Amygdala (tissue), 56 donors: ENCODE measurements around the gene GRAMD4.

Source experiments
- DNase-seq, 56 donors: peaks; one replicate each; lab custom pipeline; 2025; lab: John Stamatoyannopoulos, UW

Gene GRAMD4

GRCh38 chr22:46594947-46595298, 25.3 kb upstream of the GRAMD4 start:
- DNase-seq, result no peak

- no peak for DNase-seq
These were observed 24.6 kb upstream of the GRAMD4 start for GRCh38 chr22:46595545-46595944.

- DNase-seq, result peak in 1 of 56 donors; percentile 33
These were observed 24.1 kb upstream of the GRAMD4 start for GRCh38 chr22:46596032-46596441.

DNA sequence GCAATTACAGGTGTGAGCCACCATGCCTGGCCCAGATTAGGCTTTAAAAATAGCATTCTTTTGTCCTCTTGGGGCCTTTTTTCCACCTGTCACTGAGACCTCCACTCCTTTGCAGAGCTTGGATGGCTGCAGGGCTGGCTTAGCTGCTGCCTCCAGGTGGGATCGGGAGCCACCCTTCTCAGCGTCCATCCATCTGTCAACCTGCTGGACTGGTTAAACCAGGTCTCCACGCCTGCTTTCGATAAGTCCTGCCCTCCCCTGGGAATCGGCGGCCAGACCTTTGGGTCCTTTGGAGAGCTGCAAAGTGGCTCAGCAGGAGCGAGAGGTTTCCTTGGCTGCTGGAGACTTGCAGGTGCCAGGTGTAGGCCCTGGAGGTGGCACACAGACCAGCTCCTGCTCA, 23.4 kb upstream of the GRAMD4 start:
- DNase-seq, result no peak

GRCh38 chr22:46598224-46598623, 22.0 kb upstream of the GRAMD4 start:
- DNase-seq, result no peak

- peak in 1 of 56 donors; percentile 45 for DNase-seq
These were observed 21.3 kb upstream of the GRAMD4 start for GRCh38 chr22:46598737-46599424.

DNA sequence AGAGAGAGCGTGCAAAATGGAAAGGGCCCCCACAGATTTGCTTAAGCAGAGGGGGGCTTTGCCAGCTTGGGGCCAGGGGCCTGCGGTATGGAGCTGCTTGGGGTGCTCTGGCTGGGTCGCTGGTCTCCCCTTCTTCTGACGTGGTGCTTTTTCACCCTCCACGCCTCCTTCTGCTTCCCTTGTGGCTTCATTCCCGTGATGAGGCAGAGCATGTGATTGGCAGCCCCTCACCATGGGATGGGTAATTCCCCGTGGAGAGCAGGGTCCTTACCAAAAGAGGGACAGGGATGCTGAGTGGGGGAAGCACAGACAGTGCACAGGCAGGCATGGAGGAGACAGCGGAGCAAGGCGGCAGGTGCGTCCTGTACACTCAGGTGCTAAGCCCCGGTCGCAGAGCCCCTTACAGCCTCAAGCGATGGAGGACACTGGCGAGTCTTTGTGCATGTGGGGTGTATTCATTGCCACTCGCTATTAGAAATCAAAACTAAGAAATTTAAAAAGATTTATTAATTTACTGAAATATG, 19.9 kb upstream of the GRAMD4 start:
- no peak for DNase-seq

GRCh38 chr22:46602025-46602424, 18.2 kb upstream of the GRAMD4 start:
- no peak for DNase-seq

GRCh38 chr22:46604306-46604690, 15.9 kb upstream of the GRAMD4 start:
- peak in 10 of 56 donors; percentile 20 to 63 (median 34) for DNase-seq

- DNase-seq, result no peak
These were observed 15.1 kb upstream of the GRAMD4 start for GRCh38 chr22:46605117-46605516.

DNA sequence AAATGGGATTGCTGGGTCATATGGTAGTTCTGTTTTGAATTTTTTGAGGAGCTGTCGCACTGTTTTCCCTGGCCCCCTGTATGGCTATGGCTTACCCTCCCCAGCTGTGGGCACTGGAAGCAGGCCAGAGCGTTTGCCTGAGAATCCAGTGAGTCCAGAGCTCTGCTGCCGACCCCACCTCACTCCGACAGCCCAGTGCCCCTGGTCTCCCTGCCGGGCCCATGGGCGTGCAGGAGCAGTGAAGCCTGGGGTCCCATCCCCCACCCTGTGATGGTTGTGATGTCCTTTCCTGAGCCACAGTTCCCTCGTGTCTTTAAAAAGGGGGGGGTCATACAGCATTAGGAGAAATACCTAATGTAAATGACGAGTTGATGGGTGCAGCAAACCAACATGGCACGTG, 13.3 kb upstream of the GRAMD4 start:
- no peak for DNase-seq

DNA sequence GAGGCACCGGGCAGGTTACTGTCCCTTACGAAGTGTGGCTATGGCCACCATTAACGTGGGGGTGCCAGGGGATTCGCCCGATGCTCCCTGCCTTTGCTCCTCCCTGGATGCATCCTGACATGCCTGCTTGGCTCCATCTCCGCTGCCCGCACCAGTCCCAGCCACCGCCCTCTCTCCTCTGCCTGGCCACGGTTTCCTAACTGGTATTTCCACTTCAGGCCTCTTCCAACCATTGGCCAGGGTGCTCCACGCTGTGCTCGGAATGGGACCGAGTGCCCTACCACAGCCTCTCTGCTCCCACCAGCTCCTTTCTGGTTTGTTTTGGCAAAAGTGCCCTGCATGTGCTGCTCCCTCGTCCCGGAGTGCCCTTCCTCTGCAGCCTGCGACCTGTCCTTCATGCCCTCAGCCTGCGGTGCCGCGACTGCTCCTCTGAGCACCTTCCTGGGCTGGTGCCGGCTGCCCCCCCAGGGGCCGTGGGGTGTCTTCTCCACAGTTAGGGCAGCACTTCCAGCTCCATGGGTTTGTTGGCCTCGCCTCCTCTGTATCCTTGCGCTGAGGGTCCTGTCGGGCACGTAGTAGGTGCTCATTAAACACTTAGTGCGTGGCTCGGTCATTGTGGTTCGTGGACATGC, 12.6 kb upstream of the GRAMD4 start:
- no peak for DNase-seq

DNA sequence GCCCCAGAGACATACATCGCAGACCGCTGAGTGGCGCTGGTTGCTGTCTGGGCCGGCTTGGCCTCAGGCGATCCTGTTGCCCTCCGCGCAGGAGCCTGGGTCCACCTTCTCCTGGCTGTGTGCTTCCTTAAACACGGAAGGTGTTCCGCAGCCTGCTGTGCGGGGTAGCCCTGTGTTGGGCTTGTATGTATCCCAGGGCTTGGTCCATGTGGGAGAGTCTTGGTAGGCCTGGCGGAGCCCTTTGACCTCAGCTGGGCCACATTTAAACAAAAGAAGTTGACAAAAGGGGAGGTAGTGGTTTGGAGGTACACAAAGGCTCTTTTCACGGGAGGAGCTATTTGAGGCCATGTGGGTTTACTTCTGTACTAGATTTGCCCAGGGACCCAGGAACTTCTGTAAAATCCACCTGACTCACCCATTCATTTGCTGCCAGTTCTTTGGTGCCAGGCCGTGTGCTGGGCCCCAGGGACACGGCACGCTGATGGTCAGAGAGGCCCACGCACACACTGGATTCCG, 11.0 kb upstream of the GRAMD4 start:
- no peak for DNase-seq

DNA sequence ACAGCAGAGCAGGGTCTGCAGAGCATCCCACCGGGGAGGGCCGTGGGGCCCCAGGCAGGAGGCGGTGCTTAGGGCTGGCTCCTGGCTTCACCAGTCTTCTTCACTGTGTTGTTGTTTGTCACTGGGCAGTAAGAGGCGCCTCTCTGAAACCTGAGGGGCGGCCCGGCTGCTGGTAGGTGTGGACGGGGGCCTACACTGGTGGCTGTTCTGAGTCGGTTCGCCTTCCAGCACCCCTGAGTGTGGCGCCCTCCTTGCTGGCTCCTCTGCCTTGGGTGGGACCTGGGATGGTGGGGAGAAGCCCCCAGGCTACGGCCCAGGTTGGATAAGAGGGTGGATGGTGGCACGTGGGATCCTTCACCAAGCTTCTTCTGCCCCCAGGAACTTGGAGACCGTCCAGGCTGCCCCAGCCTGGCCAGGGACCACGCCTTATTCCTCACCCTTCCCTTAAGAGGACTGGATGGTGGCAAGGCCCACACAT, 10.4 kb upstream of the GRAMD4 start:
- no peak for DNase-seq

GRCh38 chr22:46610356-46610755, 9.8 kb upstream of the GRAMD4 start:
- no peak for DNase-seq

GRCh38 chr22:46611189-46611588, 9.0 kb upstream of the GRAMD4 start:
- DNase-seq, result no peak

DNA sequence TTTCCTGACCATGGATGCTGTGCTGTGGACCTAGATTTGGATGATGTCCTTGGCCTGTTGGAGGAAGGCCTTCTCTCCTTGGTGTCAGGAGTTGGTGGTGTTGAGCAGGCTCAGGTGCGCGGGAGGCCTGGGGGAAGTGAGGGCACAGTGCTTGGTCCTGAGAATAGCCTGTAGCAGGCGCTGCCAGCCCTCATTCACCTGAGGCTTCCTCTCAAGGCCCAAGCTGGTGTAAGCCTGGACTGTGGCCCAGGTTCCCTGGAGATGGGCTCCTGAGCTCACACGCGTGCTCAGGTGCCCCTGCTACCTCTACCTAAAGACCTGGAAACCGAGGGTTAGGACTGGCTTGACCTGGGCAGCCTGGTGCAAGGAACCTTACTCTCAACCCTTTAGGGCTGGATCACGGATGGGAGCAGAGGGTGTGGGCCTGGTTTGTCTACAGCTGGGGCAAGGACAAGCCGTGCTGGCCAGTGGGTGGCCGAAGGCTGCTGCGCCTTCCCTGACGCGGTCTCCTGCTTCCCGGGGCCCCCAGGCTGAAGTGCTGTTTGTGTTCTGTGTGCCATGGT, 7.8 kb upstream of the GRAMD4 start:
- no peak for DNase-seq

GRCh38 chr22:46612904-46613605, 7.1 kb upstream of the GRAMD4 start:
- DNase-seq, result no peak

DNA sequence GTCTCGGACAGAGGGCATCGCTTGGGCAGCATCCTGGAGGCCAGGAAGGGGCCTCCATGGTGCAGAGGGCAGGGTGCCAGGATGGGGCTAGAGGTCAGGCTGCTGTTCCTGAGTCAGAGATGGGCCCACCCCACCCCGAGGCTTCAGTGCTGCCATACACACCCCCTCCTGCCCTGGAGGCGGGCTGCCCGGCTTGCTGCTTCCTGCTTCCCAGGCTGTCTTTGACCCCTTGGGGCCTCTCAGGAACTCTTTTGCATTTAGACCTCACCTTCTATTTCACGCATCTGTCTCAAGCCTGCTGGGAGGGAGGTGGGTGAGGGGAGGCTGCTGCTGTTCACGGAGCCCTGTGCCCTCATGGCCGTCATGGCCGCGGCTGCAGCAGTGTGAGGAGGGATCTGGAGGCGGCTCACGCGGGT, 6.6 kb upstream of the GRAMD4 start:
- DNase-seq, result no peak

GRCh38 chr22:46614025-46614931, 5.9 kb upstream of the GRAMD4 start:
- no peak for DNase-seq
